Neural cell (in vitro differentiated cells): ENCODE measurements around the gene SRGAP3. TPM values are rescaled to one million over a fixed set of nuclear protein-coding genes. Genes with fewer than 3 reads are reported as not detected.

Experiments used
- H2AFZ ChIP-seq: fragments of 200-600, 300-800 bp; sonication (generic), shearing (Covaris generic); 2 replicates; pipeline ENCODE4 v1.6.0; 2014; ENCODE audit warnings: low read depth, mild to moderate bottlenecking, antibody characterized with exemption, low read length, moderate library complexity
- H3F3A ChIP-seq: fragments of 200-600 bp; shearing (Covaris generic); 2 replicates; pipeline ENCODE4 v1.6.1; 2016; ENCODE audit warnings: mild to moderate bottlenecking, moderate library complexity, mixed read lengths, antibody characterized with exemption, low read length; ENCODE audit not compliant: insufficient read depth, poor library complexity, severe bottlenecking
- H3K27ac ChIP-seq: fragments of 200-600, 300-800 bp; sonication (generic), shearing (Covaris generic); 2 replicates; pipeline ENCODE4 v1.5.1; 2014; ENCODE audit warnings: mild to moderate bottlenecking, low read length, moderate library complexity
- H3K27me3 ChIP-seq: fragments of 300-800, 200-600 bp; sonication (generic), shearing (Covaris generic); 2 replicates; pipeline ENCODE4 v1.6.0; 2014; ENCODE audit warnings: mild to moderate bottlenecking, low read depth, low read length, moderate library complexity; ENCODE audit not compliant: insufficient read depth
- H3K36me3 ChIP-seq: fragments of 300-800, 200-600 bp; sonication (generic), shearing (Covaris generic); 2 replicates; pipeline ENCODE4 v1.5.1; 2014; ENCODE audit warnings: mild to moderate bottlenecking, antibody characterized with exemption, low read length, moderate library complexity; ENCODE audit not compliant: insufficient read depth
- H3K4me2 ChIP-seq: fragments of 300-800, 200-600 bp; sonication (generic), shearing (Covaris generic); 2 replicates; pipeline ENCODE4 v1.6.0; 2014; ENCODE audit warnings: mild to moderate bottlenecking, low read length
- H3K4me3 ChIP-seq: fragments of 300-800, 200-600 bp; sonication (generic), shearing (Covaris generic); 2 replicates; pipeline ENCODE4 v1.5.1; 2014; ENCODE audit warnings: mild to moderate bottlenecking, low read length, moderate library complexity
- H3K79me2 ChIP-seq: fragments of 200-600 bp; shearing (Covaris generic); replicated peaks from 2 replicates; pipeline ENCODE4 v1.6.0; 2014; ENCODE audit warnings: mild to moderate bottlenecking, low read length, moderate library complexity; ENCODE audit not compliant: insufficient read depth
- H3K9ac ChIP-seq: fragments of 300-800, 200-600 bp; sonication (generic), shearing (Covaris generic); 2 replicates; pipeline ENCODE4 v1.6.1; 2016; ENCODE audit warnings: mild to moderate bottlenecking, low read length, mixed read lengths
- H3K9me2 ChIP-seq: fragments of 200-600 bp; shearing (Covaris generic); 2 replicates; pipeline ENCODE4 v1.6.1; 2016; ENCODE audit warnings: mild to moderate bottlenecking, low read length, mixed read lengths; ENCODE audit not compliant: insufficient read depth
- H3K9me3 ChIP-seq: fragments of 200-600, 300-800 bp; sonication (generic), shearing (Covaris generic); 2 replicates; pipeline ENCODE4 v1.6.1; 2016; ENCODE audit warnings: mild to moderate bottlenecking, mixed run types, low read length, moderate library complexity, mixed read lengths
- H4K20me1 ChIP-seq: fragments of 200-600 bp; shearing (Covaris generic); 2 replicates; pipeline ENCODE4 v1.6.1; 2016; ENCODE audit warnings: mild to moderate bottlenecking, mixed run types; ENCODE audit not compliant: insufficient read depth
- EP300 ChIP-seq: fragments of 450-650 bp; conservative IDR thresholded peaks from 2 replicates; pipeline ENCODE4 v1.6.1; 2014; ENCODE audit warnings: antibody characterized with exemption, mild to moderate bottlenecking, moderate library complexity; ENCODE audit not compliant: poor library complexity, severe bottlenecking
- EZH2 ChIP-seq: fragments of 200-600, 300-800 bp; shearing (Covaris generic), sonication (generic); IDR thresholded peaks from 2 replicates; pipeline ENCODE4 v1.6.1; 2014; ENCODE audit warnings: antibody characterized with exemption, low read length, borderline replicate concordance, mild to moderate bottlenecking; ENCODE audit not compliant: insufficient read depth, poor library complexity, severe bottlenecking
- MXI1 ChIP-seq: fragments of 450-650 bp; conservative IDR thresholded peaks from 2 replicates; pipeline ENCODE4 v1.6.1; 2014; ENCODE audit warnings: antibody characterized with exemption, mild to moderate bottlenecking; ENCODE audit not compliant: poor library complexity, severe bottlenecking
- POLR2AphosphoS5 ChIP-seq: IDR thresholded peaks from 2 replicates; pipeline ENCODE4 v1.6.1; 2012
- RAD21 ChIP-seq: fragments of 450-650 bp; conservative IDR thresholded peaks from 2 replicates; pipeline ENCODE4 v1.6.1; 2014; ENCODE audit warnings: antibody characterized with exemption, mild to moderate bottlenecking, moderate library complexity
- SMC3 ChIP-seq: fragments of 450-650 bp; conservative IDR thresholded peaks from 2 replicates; pipeline ENCODE4 v1.6.1; 2014; ENCODE audit warnings: antibody characterized with exemption, mild to moderate bottlenecking, moderate library complexity; ENCODE audit not compliant: poor library complexity
- TAF1 ChIP-seq: IDR thresholded peaks from 2 replicates; pipeline ENCODE4 v1.6.1; 2012; ENCODE audit warnings: low read depth
- polyA plus RNA-seq: library from polyadenylated mRNA; depleted of rRNA; stranded (reverse); fragments of >200 nt; gene quantifications from 2 replicates; pipeline ENCODE4 v1.2.3, GENCODE V29; 2014
- TF ChIP-seq, protein P1 (sequence below): IDR thresholded peaks from 2 replicates; pipeline ENCODE4 v1.6.1; 2012; ENCODE audit warnings: borderline replicate concordance
- TF ChIP-seq, protein P2 (sequence below): fragments of 450-650 bp; IDR thresholded peaks from 2 replicates; pipeline ENCODE4 v1.5.1; 2014; ENCODE audit warnings: antibody characterized with exemption, mild to moderate bottlenecking, moderate library complexity; ENCODE audit not compliant: poor library complexity, severe bottlenecking

Gene SRGAP3
- polyA plus RNA-seq, 1 donor from 2014 or later, result 31.5 TPM

DNA sequence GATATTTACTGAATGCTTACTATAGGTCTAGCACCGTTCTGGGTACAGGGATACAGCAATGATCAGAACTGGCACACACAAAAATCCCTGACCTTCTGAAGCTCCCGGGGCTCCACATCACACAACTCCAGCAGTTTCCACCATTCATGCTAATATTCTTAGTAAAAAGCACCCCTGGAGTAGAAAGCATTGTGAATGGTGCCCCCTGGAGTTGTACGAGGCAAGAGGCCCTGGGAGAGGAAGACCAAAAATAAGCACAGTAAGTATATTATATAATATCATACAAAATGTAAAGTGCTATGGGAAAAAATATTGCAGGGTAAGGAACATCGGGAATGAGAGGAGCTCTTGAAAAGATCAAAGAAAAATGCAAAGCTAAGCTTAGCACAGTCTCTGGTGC is 790 bp upstream of the SRGAP3 start:
- Histone ChIP-seq H3K4me3 (peak overlapping the region; percentile 69), H2AFZ (no peak overlapping the region), H3K27ac (peak overlapping the region; percentile 82), H3K79me2 (peaks cover 42% of the 10 kb centered on the region), H3K27me3 (no peaks in the 10 kb centered on the region), H3K9ac (peak overlapping the region; percentile 80), H3K4me2 (peak overlapping the region; percentile 63), H4K20me1 (no peaks in the 10 kb centered on the region), H3F3A (peaks cover 3% of the 10 kb centered on the region), H3K9me2 (no peaks in the 10 kb centered on the region), H3K9me3 (no peaks in the 10 kb centered on the region), H3K36me3 (no peaks in the 10 kb centered on the region)
- TF ChIP-seq MXI1, result no peak
- TF ChIP-seq RAD21, result peak; percentile 57
- no peak for TF ChIP-seq EP300
- peak; percentile 55 for TF ChIP-seq SMC3
- no peak for TF ChIP-seq TAF1
- TF ChIP-seq, protein P1, sequence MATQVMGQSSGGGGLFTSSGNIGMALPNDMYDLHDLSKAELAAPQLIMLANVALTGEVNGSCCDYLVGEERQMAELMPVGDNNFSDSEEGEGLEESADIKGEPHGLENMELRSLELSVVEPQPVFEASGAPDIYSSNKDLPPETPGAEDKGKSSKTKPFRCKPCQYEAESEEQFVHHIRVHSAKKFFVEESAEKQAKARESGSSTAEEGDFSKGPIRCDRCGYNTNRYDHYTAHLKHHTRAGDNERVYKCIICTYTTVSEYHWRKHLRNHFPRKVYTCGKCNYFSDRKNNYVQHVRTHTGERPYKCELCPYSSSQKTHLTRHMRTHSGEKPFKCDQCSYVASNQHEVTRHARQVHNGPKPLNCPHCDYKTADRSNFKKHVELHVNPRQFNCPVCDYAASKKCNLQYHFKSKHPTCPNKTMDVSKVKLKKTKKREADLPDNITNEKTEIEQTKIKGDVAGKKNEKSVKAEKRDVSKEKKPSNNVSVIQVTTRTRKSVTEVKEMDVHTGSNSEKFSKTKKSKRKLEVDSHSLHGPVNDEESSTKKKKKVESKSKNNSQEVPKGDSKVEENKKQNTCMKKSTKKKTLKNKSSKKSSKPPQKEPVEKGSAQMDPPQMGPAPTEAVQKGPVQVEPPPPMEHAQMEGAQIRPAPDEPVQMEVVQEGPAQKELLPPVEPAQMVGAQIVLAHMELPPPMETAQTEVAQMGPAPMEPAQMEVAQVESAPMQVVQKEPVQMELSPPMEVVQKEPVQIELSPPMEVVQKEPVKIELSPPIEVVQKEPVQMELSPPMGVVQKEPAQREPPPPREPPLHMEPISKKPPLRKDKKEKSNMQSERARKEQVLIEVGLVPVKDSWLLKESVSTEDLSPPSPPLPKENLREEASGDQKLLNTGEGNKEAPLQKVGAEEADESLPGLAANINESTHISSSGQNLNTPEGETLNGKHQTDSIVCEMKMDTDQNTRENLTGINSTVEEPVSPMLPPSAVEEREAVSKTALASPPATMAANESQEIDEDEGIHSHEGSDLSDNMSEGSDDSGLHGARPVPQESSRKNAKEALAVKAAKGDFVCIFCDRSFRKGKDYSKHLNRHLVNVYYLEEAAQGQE, result no peak
- TF ChIP-seq, protein P2, sequence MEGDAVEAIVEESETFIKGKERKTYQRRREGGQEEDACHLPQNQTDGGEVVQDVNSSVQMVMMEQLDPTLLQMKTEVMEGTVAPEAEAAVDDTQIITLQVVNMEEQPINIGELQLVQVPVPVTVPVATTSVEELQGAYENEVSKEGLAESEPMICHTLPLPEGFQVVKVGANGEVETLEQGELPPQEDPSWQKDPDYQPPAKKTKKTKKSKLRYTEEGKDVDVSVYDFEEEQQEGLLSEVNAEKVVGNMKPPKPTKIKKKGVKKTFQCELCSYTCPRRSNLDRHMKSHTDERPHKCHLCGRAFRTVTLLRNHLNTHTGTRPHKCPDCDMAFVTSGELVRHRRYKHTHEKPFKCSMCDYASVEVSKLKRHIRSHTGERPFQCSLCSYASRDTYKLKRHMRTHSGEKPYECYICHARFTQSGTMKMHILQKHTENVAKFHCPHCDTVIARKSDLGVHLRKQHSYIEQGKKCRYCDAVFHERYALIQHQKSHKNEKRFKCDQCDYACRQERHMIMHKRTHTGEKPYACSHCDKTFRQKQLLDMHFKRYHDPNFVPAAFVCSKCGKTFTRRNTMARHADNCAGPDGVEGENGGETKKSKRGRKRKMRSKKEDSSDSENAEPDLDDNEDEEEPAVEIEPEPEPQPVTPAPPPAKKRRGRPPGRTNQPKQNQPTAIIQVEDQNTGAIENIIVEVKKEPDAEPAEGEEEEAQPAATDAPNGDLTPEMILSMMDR, result peak; percentile 52
- no peak for TF ChIP-seq POLR2AphosphoS5
- TF ChIP-seq EZH2, result no peak

DNA sequence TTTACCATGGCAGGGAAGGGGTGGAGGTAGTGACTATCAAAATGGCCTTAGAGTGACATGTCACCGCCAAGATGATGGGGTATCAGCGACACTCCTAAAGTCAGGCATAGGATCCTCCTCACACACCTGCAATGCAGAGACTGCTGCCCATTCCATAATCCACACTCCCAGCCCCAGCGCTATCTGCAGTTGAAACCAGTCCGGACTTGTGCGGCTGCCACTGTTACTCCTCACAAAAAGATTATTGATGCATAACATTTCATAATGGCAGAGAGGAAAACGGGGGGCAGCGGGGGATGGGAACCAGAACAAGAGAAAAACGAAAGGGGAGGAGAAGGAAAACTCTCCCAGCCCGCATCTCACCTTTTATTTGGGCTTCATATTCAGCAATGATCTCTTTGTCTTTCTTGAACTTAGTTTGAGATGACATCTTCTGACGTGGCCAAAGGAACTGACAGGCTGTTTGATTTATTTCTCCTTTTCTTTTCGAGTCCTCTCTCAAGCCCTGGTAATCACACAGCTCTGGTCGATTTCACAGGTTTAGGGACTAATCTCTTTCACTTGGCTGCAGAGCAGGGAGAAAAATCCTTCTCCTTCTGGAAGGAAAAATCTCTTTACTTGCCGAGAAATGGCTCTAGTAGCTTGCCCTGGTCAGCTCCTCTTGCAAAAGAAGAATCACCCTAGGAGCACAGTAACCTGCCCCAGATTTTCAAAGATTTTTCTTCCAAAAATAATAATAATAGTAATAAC is 749 bp downstream of the SRGAP3 start:
- H3K27ac ChIP-seq, result peak overlapping the region; percentile 82
- no peaks in the 10 kb centered on the region for H3K27me3 ChIP-seq
- H3K4me3 ChIP-seq, result peak overlapping the region; percentile 69
- H3K9me3 ChIP-seq, result no peaks in the 10 kb centered on the region
- peaks cover 57% of the 10 kb centered on the region for H3K79me2 ChIP-seq
- H3K9me2 ChIP-seq, result no peaks in the 10 kb centered on the region
- H3K4me2 ChIP-seq, result peak overlapping the region; percentile 91
- H3F3A ChIP-seq, result peaks cover 3% of the 10 kb centered on the region
- peaks cover 6% of the 10 kb centered on the region for H4K20me1 ChIP-seq
- peak overlapping the region; percentile 80 for H3K9ac ChIP-seq
- no peaks in the 10 kb centered on the region for H3K36me3 ChIP-seq
- TF ChIP-seq EZH2 (no peak), POLR2AphosphoS5 (peak; percentile 50), SMC3 (no peak), TAF1 (peak; percentile 39), RAD21 (peak; percentile 37), EP300 (no peak), MXI1 (peak; percentile 2)
- TF ChIP-seq, protein P1, result no peak
- TF ChIP-seq, protein P2, result no peak
- peak overlapping the region; percentile 12 for H2AFZ ChIP-seq
